ENCODE measurements around the gene MICAL1.

The MICAL1 gene, protein sequence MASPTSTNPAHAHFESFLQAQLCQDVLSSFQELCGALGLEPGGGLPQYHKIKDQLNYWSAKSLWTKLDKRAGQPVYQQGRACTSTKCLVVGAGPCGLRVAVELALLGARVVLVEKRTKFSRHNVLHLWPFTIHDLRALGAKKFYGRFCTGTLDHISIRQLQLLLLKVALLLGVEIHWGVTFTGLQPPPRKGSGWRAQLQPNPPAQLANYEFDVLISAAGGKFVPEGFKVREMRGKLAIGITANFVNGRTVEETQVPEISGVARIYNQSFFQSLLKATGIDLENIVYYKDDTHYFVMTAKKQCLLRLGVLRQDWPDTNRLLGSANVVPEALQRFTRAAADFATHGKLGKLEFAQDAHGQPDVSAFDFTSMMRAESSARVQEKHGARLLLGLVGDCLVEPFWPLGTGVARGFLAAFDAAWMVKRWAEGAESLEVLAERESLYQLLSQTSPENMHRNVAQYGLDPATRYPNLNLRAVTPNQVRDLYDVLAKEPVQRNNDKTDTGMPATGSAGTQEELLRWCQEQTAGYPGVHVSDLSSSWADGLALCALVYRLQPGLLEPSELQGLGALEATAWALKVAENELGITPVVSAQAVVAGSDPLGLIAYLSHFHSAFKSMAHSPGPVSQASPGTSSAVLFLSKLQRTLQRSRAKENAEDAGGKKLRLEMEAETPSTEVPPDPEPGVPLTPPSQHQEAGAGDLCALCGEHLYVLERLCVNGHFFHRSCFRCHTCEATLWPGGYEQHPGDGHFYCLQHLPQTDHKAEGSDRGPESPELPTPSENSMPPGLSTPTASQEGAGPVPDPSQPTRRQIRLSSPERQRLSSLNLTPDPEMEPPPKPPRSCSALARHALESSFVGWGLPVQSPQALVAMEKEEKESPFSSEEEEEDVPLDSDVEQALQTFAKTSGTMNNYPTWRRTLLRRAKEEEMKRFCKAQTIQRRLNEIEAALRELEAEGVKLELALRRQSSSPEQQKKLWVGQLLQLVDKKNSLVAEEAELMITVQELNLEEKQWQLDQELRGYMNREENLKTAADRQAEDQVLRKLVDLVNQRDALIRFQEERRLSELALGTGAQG

DNA sequence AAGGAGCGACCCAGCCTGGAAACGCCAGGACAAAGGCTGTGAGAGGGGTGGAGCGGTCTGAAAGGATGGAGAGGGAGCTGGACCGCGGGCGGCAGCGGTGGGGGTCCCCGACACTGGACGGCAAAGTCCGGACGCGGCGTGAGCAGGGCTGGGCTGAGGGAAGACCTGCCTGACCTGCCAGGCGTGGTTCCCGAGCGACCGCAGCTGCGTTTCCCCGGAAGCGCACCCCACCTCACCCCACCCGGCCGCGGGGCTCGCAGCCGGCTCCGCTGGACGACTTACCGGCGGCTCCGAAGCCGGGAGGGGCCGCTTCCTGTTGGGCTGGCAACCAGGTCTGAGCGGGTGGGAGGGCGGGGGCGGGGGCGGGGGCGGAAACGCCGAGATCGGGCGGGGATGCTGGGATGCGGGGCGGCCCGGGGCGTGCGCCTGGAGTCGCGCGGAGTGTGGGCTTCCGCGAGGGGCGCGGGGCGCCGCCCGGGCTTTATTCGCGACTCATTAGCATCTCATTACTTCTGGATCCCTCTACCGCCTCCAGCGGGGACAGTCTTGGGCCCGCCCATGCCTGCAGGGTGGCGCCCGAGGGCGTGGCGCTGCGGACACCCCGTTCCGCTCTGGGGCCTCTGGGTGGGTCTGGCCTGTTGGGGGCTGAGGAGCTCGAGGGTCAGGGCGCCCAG is at the start of gene MICAL1:
Gene MICAL1, minus strand, starts transcription at position 336 of the 674 bp plus-strand sequence. CDS start 1,576 bp downstream, outside the sequence.
- DNase-seq (ENCODE audit: low read depth, low spot score) = peak; percentile 81

DNA sequence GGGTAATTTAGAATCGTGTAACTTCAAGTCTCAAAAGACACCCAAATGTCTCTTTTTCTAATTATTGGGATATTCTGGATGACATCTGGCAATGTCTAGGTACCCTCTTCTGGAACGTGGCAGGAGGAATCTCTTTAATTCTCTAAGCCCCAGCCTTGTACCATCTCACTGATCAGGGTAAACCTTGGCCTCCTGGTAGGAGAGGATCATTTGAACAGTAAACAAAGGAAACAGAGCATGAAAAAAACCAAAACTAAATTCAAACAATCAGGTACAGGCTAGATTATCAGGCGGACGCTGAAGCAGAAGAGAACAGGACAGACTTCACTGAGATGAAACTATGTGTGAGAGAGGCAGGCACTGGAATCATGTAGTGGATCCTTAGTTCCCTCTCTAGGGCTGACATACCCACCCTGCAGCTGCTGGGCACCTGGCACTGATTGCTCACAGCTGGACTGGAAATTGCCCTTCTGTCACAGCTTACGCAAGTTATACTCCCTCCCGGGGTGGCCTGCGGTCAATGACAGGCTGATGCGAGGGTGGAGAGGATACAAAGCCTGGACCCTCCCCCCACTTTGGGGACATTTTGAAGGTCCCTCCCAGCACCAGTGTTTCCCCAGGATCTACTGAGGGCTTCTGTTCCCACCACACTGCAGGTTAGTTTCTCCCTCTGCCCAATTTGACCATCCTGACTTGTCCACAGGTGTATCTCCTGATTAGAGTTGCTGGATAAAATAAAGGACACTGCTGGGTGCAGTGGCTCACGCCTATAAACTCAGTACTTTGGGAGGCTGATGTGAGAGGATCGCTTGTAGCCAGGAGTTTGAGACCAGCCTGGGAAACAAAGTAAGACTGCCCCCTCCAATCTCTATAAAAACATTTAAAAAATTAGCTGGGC is 48.0 kb upstream of the MICAL1 start:
- DNase-seq (ENCODE audit: low read depth, low spot score) = no peak

DNA sequence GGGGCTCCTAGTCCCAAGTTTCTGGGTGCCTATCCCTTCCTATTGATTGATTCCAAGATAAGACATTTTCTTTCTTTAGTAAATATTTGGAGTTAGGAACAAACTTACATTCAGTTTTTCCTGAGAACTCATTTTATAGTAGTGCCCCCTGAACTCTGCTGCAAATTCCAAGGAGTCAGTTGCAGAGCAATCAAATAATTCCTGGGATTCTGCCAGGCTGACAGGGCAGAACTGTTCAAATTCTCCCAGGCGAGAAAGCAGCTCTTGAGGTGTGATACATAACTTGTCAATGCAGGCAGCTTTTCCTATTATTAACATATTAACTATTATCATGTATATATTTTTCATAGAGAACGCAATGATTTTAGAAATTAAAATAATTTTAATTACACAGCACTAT is 43.4 kb upstream of the MICAL1 start:
- peak; percentile 17 for DNase-seq (ENCODE audit: low read depth, low spot score)

DNA sequence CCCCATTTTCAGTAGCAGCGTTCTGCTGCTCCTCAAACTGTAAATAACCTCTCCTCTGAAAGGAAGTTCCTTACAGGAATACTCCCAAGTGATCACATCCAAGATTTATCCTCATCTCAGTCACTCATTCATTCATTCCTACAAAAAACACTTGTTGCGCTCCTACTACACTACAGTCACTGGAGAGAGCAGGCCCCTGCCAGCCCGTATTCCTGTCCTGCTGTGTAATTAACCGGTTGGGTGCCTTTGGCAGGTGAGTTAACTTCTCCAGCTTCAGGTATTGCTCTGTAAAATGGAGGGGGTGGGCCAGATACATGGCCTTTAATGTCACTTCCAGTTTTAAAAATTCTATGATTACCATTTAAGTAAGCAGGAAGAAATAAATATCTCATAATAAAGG is 42.5 kb upstream of the MICAL1 start:
- no peak for DNase-seq (ENCODE audit: low read depth, low spot score)

DNA sequence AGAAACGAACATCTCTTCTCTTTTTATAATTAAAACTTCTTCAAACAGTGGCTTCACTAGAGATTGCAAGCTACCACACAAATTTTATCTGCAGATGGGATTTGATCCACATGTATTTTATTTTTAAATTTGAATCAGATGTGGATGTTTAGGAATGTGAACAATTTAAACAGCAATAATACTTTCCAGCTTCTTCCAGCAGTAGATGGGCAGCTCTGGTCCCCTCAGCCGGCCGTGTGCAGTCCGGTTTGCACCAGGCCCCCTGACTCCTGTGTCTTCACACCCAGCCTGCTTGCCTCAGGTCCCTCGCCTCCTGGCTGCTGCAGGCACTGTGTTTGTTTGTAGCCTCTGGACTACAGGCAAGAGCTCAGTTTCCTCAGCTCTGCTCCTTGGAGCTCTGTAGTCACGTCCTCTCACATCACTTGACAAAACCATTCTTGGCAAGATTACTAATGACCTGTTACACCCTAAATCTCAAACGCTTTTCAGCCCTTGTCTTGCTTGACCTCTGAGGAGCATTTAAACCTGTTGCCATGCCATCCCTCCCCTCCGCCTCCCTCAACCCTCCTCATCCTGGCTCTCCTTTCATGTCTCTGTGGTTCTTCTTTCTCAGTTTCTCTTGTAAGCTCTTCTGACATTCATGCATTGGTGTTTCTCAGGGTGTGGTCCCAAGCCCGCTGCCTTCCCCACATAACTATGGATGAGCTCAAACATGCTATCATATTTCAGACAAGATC is 40.6 kb upstream of the MICAL1 start:
- DNase-seq (ENCODE audit: low read depth, low spot score) = no peak

DNA sequence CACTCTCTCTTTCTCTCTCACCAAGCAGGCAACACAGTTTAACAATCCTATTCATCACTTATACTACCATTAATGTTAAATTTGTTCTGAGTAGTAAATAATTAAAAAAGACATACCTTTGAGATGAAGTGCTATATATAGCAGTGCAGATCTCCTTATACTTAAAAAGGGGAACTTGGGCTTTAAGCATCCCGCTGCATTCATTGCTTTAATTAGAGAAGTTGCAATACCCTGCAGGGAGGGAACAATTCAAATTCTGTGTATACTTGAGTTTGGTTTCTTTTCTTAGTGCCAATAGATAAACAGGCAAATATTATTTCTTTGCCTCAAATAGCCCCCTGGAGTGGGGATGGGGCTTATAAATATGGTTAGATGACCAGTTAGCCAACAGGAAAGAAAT is 38.3 kb upstream of the MICAL1 start:
- DNase-seq (ENCODE audit: low read depth, low spot score) = no peak

DNA sequence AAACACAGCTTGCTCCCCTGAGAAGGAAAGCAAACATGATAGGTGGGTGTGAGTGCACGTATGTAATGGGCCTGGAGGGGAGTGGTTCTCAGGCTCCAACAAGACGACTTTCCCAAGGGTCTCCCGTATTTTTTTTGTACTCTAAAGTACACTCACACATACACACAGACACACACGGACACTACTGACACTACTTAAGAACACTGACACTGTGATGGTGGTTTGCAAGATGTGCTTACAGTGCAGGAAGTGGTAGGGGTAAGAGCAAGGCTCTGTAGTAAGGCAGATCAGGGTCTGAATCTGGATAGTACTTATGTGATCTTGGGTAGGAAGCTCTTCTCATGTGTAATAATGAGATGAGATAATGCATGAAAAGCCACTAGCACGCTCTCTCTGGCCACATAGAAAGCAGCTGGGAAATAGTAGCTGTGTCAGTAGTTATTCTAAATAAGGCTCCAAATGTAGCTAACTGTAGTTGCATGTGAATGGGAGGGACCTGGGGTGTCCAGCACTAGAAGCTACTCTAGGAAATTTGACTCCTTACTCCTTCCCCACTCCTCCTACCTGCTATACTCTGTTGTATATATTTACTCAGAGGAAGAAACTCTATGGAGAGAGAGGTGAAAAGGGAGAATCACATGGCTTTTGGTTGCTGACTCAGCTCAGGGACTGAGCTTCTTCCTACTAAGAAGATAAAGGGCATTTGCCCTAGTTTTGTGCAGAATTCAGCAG is 35.8 kb upstream of the MICAL1 start:
- no peak for DNase-seq (ENCODE audit: low read depth, low spot score)

DNA sequence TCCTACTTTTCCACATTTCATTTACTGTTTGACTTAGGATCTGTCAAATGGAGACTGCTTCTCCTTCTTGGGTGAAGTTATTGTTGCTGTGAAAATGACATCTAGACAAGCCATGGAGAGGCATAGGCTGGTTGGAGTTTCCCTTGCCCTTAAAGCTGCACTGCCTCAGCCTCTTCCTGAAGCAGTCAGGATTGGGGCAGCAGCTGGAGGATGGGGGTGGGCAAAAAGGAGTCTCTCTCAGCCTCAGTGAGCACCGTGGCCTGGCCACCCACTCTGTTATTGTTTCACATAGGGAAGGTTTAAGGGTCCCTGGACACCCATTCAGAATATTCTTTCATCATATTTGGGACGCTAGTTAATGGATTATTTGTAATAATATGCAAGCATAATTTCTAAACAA is 35.1 kb upstream of the MICAL1 start:
- no peak for DNase-seq (ENCODE audit: low read depth, low spot score)

DNA sequence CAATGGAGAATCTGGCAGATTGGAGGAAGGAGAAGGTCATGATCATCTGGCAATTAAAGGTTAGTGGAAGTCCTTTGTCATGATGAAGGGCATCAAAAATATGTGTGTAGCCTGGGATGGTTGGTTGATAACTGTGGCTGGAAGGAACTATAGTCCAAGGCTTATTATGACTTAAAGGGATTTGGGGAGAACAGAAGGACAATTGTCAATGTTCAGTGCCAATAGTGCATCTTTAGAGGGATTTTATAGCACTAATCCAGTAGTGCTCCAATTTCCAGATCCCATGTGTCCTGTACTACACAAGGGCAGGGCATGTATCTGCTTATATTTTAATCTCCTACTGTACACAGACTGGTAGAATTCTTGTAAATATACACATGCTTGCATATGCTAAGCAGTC is 32.4 kb upstream of the MICAL1 start:
- no peak for DNase-seq (ENCODE audit: low read depth, low spot score)

DNA sequence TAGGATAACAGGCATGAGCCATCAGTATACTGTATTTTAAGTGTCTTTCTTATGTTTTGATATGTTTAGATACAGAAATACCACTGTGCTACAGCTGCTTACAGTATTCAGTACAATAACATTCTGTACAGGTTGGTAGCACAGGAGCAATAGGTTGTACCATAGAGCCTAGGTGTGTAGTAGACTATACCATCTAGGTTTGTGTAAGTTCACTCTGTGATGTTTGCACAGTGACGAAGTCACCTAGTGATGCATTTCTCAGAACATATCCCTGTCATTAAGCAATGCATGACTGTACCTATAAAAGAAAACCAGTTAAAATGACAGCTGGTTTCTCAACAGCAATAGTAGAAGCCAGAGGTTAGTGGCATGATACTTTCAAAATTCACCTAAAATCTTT is 30.5 kb upstream of the MICAL1 start:
- DNase-seq (ENCODE audit: low read depth, low spot score) = no peak

DNA sequence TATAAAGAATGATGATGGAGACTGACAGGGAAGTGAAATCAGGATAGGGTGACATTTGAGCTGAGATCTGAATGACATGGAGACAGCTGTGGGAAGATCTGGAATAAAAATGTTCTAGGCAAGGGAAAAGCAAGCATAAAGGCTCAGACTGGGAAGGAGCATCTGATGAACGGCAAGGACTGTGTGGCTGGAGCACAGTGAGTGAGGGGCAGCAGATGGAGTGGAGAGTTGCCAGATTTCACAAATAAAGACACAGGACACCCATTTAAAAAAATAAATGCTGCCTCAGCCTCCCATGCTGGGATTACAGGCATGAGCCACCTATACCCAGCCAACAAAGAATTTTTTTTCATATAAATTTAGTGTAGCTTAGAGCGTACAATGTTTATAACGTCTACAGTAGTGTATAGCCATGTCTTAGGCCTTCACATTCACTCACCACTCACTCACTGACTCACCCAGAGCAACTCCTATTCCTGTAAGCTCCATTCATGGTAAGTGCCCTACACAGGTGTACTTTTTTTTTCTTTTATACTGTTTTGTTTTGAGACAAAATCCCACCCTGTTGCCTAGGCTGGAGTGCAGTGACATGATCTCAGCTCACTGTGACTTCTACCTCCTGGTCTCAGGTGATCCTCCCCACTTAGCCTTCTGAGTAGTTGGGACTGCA is 29.8 kb upstream of the MICAL1 start:
- DNase-seq (ENCODE audit: low read depth, low spot score) = no peak

DNA sequence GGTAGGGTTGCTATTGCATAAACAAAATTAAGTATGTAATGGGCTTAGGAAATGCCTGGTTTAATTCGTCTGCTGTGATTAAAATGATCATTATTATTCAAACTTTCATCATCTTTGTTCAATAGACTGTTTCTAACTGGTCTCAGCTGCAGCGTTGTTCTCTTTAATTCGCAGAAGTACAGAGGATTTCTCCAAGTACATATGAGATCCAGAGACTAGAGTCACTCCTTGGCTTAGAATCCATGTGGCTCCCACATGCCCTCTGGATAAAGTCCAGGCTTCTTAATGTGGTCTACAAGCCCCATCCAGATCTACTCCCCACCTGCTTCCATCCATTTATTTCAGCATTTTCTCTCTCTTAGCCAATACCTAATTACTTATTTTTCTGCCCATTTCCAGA is 28.6 kb upstream of the MICAL1 start:
- no peak for DNase-seq (ENCODE audit: low read depth, low spot score)

DNA sequence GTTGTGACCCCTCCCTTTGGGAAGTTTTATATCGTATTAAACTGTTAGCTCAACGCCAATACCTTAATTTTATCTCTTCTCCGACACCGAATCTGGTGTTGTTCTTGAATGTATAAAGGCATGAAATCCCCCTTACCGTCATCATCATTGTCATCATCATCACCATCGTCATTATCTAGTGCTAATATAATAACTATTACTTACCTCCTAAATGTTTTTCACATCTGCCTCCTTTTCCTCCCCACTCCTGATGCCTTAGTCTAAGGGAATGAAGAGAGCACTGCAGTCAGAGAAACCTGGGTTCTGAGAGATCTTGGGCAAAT is 28.1 kb upstream of the MICAL1 start:
- no peak for DNase-seq (ENCODE audit: low read depth, low spot score)

DNA sequence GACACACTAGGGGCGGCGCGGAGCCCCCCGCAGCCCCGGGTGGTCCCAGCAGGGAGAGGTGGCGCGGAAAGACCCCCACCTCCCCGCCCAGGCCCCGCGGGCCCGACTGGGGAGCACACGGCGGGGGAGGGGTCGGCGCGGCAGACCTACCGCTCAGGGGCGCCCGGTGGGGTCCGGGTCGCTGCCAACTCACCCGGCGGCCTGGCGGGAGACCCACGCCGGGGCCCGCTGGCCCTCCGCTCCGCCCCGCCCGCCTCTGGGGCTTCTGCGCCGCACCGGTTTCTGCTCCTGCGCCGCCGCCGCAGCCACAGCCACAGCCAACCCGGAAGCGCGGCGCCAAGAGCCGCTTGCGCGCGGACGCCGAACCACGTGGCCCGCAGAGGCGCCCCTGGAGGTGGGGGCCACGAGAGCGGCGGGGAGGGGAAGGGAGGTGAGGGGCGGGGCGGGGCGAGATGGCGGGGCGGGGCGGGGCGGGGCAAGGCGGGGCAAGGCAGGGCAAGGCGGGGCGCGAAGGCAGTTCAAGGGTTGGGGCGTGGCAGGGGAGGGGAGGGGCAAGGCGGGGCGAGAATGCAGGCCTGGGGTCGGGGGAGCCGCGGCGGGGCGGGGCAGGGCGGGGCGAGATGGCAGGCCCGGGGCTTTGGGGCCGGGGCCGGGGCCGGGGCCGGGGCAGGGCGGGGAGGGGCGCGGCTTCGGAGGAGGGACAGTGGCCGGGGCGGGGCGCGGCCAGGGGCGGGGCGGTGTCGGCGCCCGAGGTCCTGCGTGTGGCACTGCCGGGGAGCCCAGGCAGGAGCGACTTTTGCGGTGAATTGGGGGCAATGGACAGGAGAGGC is 27.5 kb upstream of the MICAL1 start, which contains the start of gene ZBTB24:
Gene ZBTB24, minus strand, starts transcription at position 315 of the 830 bp plus-strand sequence. CDS start 1,193 bp downstream, outside the sequence.
- DNase-seq (ENCODE audit: low read depth, low spot score) = peak; percentile 96

DNA sequence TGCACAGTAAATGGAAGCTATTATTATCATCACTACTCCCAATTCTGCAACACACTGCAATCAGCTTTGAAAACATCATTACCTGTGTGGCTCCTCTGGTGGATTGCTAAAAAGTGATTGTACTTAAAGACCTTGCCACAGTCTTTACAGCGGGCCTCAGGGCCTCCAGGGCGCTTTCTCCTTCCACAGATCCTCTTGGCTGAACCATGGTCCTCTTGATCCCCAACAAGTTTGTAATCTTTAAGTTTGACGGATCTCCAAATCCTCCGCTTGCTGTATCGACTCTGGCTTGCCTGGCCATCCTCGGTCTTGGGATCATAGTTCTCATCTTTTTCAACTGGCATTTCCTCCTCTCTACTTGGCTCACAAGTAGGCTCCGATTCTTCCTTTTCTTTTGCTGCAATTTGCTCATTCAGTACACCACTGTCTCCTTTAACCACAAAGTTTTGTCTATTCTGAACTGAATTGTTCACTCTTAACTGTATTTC is 25.5 kb upstream of the MICAL1 start:
- DNase-seq (ENCODE audit: low read depth, low spot score) = no peak

DNA sequence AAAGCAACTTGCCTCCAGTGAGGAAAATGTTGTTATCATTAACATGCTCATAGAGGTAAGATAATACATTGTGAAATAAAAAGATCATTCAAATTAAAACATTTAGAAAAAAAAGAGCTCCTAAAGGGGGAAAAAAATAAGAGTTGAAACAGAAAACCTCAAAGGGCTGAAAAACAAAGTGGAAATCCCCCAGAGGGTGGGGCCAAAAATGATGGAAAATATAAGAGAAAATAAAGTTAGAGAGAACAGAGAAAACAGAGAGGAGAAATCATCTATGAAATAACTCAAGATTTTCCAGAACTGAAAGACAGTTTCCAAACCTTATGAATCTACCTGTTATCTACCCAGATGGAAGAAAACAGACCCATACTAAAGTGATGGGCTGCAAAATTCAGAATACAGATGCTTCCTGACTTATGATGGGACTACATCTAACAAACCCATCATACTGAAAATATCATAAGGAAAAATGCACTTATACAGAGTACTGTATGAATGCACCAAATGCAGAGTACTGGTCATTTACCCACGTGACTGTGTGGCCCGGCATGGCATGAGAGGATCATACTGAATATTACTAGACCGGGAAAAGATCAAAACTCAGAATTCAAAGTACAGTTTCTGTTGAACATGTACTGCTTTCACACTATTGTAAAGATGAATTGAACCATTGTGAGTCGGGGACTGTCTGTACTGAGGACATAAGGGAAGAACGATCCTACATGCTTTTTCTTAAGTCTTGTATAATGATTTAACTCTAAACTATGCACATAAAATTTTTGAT is 23.5 kb upstream of the MICAL1 start:
- DNase-seq (ENCODE audit: low read depth, low spot score) = no peak

DNA sequence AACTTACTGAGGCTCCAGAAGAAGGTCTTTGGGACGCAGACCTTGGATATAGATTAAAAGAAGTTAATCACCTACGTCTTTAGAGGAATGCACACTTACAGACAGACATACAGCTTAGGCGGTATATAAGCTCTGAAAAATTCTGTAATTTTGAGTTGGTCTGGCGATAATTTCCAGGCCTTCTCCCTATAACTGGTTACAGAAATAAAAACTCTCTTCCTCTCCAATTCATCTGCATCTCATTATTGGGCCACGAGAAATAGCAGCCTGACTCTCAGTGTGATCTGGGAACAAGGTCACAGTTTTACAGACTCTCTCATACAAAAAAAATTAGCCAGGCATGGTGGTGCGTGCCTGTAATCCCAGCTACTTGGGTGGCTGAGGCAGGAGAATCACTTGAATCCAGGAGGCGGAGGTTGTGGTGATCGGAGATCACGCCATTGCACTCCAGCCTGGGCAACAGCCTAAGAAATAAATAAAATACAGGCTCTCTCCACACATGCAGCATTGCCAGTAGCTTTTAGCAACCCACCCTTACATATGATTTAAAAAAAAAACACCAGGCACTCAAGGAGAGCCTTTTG is 22.7 kb upstream of the MICAL1 start:
- no peak for DNase-seq (ENCODE audit: low read depth, low spot score)
